Skeletal muscle tissue (tissue), 4 donors: Measurements from ENCODE around the gene PRPF6. TPM values are rescaled to one million over a fixed set of nuclear protein-coding genes. Genes with fewer than 3 reads are reported as not detected.

Experiments used
- H3K27ac ChIP-seq: one replicate; pipeline ENCODE4 v1.7.0; 2013; ENCODE audit warnings: mild to moderate bottlenecking, low read depth, low read length, inconsistent platforms
- H3K27me3 ChIP-seq, 3 donors: one replicate each; pipeline ENCODE4 v1.7.0; 2013; ENCODE audit warnings: low read length in 3 of 3; ENCODE audit not compliant: control insufficient read depth in 3 of 3, insufficient read depth in 3 of 3
- H3K36me3 ChIP-seq, 3 donors: one replicate each; pipeline ENCODE4 v1.7.0; 2013; ENCODE audit warnings: low read length in 3 of 3; ENCODE audit not compliant: control insufficient read depth in 3 of 3, insufficient read depth in 3 of 3
- H3K4me1 ChIP-seq, 3 donors: one replicate each; pipeline ENCODE4 v1.7.0; 2013; ENCODE audit warnings: low read length in 3 of 3, mild to moderate bottlenecking in 3 of 3; ENCODE audit not compliant: control insufficient read depth in 3 of 3, insufficient read depth in 3 of 3
- H3K4me3 ChIP-seq, 3 donors: one replicate each; pipeline ENCODE4 v1.7.0; 2013; ENCODE audit warnings: low read length in 3 of 3
- H3K9ac ChIP-seq, 3 donors: one replicate each; pipeline ENCODE4 v1.7.0; 2013; ENCODE audit warnings: low read length in 3 of 3, mild to moderate bottlenecking in 3 of 3, moderate library complexity in 2 of 3, low read depth in 1 of 3
- H3K9me3 ChIP-seq, 3 donors: one replicate each; pipeline ENCODE4 v1.7.0; 2013; ENCODE audit warnings: low read length in 3 of 3; ENCODE audit not compliant: control insufficient read depth in 3 of 3
- total RNA-seq: library from RNA; depleted of rRNA; stranded (reverse); fragments of >200 nt; gene quantifications from one replicate; pipeline ENCODE4 v1.2.3, GENCODE V29; 2014
- donor health status: Osteomylitis.

PRPF6 gene
- total RNA-seq, 1 donor from 2014 or later = 55.8 TPM

GRCh38 chr20:64055396-64055892 lies 74.5 kb downstream of the PRPF6 start:
- Histone ChIP-seq H3K9ac (peak overlapping the region in 1 of 3 donors; percentile 45), H3K27ac (peak overlapping the region; percentile 76), H3K9me3 (no peaks in the 10 kb centered on the region), H3K4me1 (peaks cover 2 to 22% (median 18%) of the 10 kb centered on the region in 3 donors), H3K27me3 (peaks cover 28 to 62% (median 52%) of the 10 kb centered on the region in 3 donors), H3K36me3 (no peaks in the 10 kb centered on the region), H3K4me3 (no peak overlapping the region)

DNA sequence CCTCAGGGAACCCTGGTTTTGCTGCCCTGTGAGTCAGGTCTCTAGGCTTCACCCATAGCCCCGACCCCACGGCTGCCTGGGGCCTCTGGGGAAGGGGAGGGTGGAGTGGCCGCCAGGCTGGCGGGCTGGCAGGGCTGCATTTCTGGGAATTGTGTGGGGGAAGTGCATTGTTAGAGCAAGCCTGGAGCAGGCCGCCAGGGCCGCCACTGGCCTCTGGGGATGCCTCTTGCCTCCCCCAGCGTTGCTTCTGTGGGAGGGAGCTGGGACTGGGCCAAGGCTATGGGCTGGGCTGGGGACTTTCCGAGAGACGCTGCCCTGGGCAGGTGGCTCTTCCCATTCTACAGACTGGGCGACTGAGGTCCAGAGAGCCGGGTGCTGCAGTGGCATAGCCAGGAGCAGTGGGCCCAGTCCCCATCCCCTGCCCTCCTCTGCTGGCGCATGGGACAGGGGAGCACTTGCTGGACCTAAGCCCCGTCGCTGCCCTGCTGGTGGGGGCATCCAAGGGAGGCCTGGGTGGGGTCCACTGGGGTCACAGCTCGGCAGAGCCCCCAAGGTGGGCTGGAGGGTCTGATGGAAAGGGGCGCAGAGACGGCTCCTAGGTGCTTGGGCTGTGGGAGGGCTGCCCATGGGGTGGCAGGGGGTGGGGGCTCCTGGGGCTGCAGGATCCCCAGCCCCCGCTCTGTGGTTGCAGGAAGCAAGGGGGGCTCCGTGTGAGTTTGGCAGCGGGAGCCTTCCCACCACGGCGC lies 75.1 kb downstream of the PRPF6 start:
- Histone ChIP-seq H3K4me3 (peak overlapping the region in 1 of 3 donors; percentile 13), H3K36me3 (no peaks in the 10 kb centered on the region), H3K27me3 (peaks cover 22 to 56% (median 46%) of the 10 kb centered on the region in 3 donors), H3K9ac (peak overlapping the region in 1 of 3 donors; percentile 45), H3K4me1 (peaks cover 2 to 22% (median 18%) of the 10 kb centered on the region in 3 donors), H3K27ac (peak overlapping the region; percentile 76), H3K9me3 (no peaks in the 10 kb centered on the region)

DNA sequence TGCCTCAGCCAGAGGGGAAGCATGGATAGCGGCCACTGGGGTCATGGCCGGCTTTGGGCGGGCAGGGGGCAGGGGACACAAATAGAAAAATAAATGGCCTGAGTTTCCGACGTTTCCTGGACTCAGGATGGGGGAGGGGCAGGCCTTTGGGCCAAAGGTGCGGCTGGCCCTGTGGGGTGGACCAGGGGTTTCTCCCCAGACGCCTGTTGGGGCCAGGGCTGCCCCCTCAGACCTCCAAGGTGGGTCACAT lies 75.6 kb downstream of the PRPF6 start:
- Histone ChIP-seq H3K27me3 (peaks cover 17 to 51% (median 41%) of the 10 kb centered on the region in 3 donors), H3K27ac (peak overlapping the region; percentile 66), H3K4me1 (peaks cover 2 to 22% (median 18%) of the 10 kb centered on the region in 3 donors), H3K36me3 (no peaks in the 10 kb centered on the region), H3K9me3 (no peaks in the 10 kb centered on the region), H3K4me3 (no peak overlapping the region), H3K9ac (no peak overlapping the region)

DNA sequence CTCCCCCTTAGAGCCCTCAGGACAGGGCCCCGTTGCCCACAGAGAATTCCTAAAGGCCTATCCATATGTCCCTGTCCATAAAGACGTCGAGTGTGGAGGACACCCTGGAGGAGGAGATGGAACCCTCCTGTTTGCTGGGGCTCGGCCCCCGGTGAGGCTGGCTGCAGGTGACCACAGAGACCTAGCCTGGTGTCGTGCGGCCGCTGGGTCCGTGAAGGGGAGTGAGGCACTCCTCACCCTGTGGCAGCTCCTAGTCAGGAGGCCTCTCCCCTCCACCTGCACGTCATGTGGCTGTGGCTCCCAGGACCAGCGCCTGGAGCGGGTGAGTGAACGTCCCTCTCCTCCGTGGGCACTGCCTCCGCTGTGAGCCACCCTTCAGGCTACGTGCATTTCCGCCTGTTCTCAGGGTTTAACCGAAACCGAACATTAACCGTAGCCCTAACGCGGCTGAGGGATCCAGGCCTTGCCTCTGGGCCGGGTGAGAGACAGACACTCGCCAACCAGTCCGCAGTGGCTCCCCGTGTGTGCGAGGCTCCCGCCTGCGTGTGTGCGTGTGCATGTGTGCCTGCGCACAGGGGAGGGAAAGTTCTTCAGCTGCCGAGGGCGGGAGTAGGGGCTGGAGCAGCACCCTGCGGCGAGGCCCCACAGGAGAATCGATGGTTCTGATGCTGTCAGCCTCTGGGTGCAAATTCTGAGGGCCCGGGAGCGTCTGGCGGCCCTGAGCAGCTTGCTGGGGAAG lies 76.1 kb downstream of the PRPF6 start:
- H3K4me3 ChIP-seq = peak overlapping the region in 2 of 3 donors; percentile 45 to 49
- H3K27me3 ChIP-seq = peaks cover 13 to 46% (median 36%) of the 10 kb centered on the region in 3 donors
- H3K27ac ChIP-seq = peak overlapping the region; percentile 66
- H3K36me3 ChIP-seq = no peaks in the 10 kb centered on the region
- H3K4me1 ChIP-seq = peaks cover 3 to 24% (median 19%) of the 10 kb centered on the region in 3 donors
- no peaks in the 10 kb centered on the region for H3K9me3 ChIP-seq
- peak overlapping the region in 2 of 3 donors; percentile 33 to 43 for H3K9ac ChIP-seq

DNA sequence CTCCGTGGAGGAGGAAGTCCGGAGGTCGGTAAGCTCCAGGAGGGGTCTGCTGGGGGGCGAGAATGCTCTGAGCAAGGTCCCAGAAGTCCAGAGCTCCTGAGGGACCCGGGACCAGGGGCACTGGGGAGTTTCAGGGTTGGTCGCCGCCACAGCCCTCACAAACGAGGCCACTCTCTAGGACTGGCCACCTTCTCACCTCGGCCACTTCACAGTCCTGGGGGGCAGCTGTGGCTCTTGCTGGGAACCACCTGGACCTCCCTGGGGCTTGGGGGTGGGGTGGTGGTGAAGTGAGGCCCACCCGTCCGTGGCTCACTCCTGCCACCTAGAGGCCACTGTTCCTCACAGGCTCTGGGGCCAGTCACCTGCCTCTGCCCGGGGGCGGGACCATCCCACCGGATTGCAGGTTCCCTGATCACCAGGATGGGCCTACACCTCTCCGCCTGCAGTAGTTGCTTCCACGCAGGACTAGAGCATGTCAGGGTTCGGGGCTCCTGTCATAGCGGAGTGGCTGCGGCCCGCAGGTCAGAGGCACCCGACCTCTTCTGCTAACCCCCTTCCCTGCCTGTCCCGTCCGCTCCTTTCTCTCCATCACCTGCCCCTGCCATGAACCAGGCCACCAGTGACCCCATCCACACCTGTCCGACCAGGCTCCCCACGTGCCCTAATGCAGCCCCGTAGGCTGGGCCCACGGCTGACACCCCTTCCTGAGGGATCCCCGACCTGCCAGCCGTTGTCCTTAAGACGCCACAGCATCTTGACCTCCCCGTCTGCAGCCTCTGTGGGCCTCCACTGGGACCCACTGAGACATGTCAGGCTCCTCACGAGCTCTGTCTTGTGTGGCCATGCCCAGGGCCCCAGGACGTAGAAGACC lies 76.9 kb downstream of the PRPF6 start:
- H3K27ac ChIP-seq = peak overlapping the region; percentile 66
- peak overlapping the region in 1 of 3 donors; percentile 33 for H3K9ac ChIP-seq
- peak overlapping the region in 1 of 3 donors; percentile 45 for H3K4me3 ChIP-seq
- peaks cover 10 to 39% (median 29%) of the 10 kb centered on the region in 3 donors for H3K27me3 ChIP-seq
- no peaks in the 10 kb centered on the region for H3K9me3 ChIP-seq
- no peaks in the 10 kb centered on the region for H3K36me3 ChIP-seq
- H3K4me1 ChIP-seq = peaks cover 8 to 30% (median 22%) of the 10 kb centered on the region in 3 donors

DNA sequence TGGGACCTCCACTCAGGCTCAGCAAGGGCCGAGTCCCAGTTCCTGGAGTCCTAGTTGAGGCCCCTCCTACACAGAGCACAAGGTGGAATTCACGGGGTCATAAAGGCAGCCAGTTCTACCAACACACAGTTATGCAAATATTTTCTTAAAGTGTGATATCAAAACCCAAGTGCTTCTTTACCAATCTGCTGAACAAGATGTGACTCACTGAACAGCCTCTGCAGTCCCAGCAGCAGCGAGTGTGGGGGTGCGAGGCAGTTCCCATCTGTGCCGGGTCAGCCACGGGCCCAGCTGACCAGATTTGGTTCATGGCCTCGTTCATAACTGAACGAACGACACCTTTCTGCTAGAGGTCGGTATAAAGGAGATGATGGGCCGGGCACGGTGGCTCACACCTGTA lies 77.6 kb downstream of the PRPF6 start:
- H3K27ac ChIP-seq = no peak overlapping the region

DNA sequence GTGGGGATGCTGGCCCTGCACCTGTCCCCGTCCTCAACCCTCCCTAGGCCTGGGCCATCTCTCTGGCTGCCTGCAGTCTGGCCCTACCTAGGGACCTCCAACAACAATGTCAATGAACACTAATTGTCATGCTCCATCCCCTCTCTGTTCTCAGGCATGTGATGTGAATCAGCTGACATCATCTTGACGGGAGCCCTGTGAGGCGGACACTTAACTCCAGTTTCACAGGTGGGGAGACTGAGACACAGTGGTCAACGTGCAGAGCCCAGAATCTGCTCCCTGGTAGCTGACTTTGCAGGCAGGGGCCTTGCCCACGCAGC lies 81.3 kb downstream of the PRPF6 start:
- Histone ChIP-seq H3K9ac (peak overlapping the region; percentile 85 to 89 (median 85)), H3K27ac (peak overlapping the region; percentile 73), H3K4me1 (peaks cover 19 to 34% (median 31%) of the 10 kb centered on the region in 3 donors), H3K9me3 (no peaks in the 10 kb centered on the region), H3K4me3 (peak overlapping the region; percentile 72 to 82 (median 76)), H3K27me3 (peaks cover 3 to 9% (median 5%) of the 10 kb centered on the region in 3 donors), H3K36me3 (no peaks in the 10 kb centered on the region)

More for the DNA sequence above, 77.6 kb downstream of the PRPF6 start:
- Histone ChIP-seq H3K4me3 (no peak overlapping the region), H3K9ac (no peak overlapping the region), H3K36me3 (no peaks in the 10 kb centered on the region), H3K9me3 (no peaks in the 10 kb centered on the region), H3K4me1 (peaks cover 8 to 28% (median 19%) of the 10 kb centered on the region in 3 donors), H3K27me3 (peaks cover 10 to 33% (median 23%) of the 10 kb centered on the region in 3 donors)

- Histone ChIP-seq H3K4me3 (peak within 1 kb of the TSS; percentile 78 to 85 (median 82)), H3K4me1 (peaks cover 18 to 32% (median 31%) of the 10 kb centered on the region in 3 donors), H3K27ac (peak within 1 kb of the TSS; percentile 73), H3K27me3 (peaks cover 0 to 4% (median 0%) of the 10 kb centered on the region in 3 donors), H3K9me3 (no peaks in the 10 kb centered on the region), H3K9ac (peak within 1 kb of the TSS; percentile 85 to 89 (median 85)), H3K36me3 (no peaks in the 10 kb centered on the region)
Observed at GRCh38 chr20:64062596-64063388, 81.9 kb downstream of the PRPF6 start, which contains the start of gene TCEA2. Gene TCEA2, plus strand, starts transcription at chr20:64063198. Its CDS starts 115 bp downstream, at chr20:64063313.
